Panc1 (cell line): ENCODE data around the gene LKAAEAR1. TPM values are rescaled to one million over a fixed set of nuclear protein-coding genes. Genes with fewer than 3 reads are reported as not detected.

Experiments
- ATAC-seq: fragments of 200-7000 bp; cut with Tn5 transposase; 2 replicates; pipeline ENCODE4 v1.9.1; 2020; ENCODE audit warnings: mild to moderate bottlenecking, moderate library complexity
- BruUV-seq: library from RNA; stranded (reverse); fragments of 400-500 nt; replicated peaks from 2 replicates; lab custom pipeline; 2021; lab: Mats Ljungman, UMichigan
- CTCF ChIA-PET: fragments of 300-600 bp; sonication (Branson Sonifier 250); formaldehyde crosslinking; loops from one replicate; lab custom pipeline; 2022; ENCODE audit warnings: antibody characterized with exemption; lab: Charles Lee
- POLR2A ChIA-PET: fragments of 300-600 bp; sonication (Branson Sonifier 250); formaldehyde crosslinking; loops from one replicate; lab custom pipeline; 2022; ENCODE audit warnings: antibody characterized with exemption; lab: Charles Lee
- DNase-seq: peaks from one replicate; pipeline ENCODE4 v3.0.0-alpha.2; 2010; ENCODE audit warnings: low read depth, low spot score
- H3K27ac ChIP-seq: 2 replicates; pipeline ENCODE4 v1.5.1; 2011; ENCODE audit warnings: mild to moderate bottlenecking, low read length, inconsistent platforms
- H3K27me3 ChIP-seq: fragments of 200-500 bp; sonication (Bioruptor generic); 2 replicates; pipeline ENCODE4 v1.6.0; 2014; ENCODE audit warnings: low read length, inconsistent platforms; ENCODE audit not compliant: control insufficient read depth, insufficient read depth
- H3K36me3 ChIP-seq: fragments of 200-500 bp; sonication (Bioruptor generic); 2 replicates; pipeline ENCODE4 v1.5.1; 2014; ENCODE audit warnings: inconsistent platforms, mild to moderate bottlenecking, low read length, moderate library complexity; ENCODE audit not compliant: control insufficient read depth, insufficient read depth
- H3K4me1 ChIP-seq: 2 replicates; pipeline ENCODE4 v1.5.1; 2011; ENCODE audit warnings: inconsistent platforms, mild to moderate bottlenecking, low read length, moderate library complexity; ENCODE audit not compliant: control insufficient read depth, insufficient read depth
- H3K4me3 ChIP-seq, 2 experiments: 2 replicates each; pipeline ENCODE4 v1.5.1; 2011 to 2012; ENCODE audit warnings: low read depth in 2 of 2, low read length in 2 of 2, mild to moderate bottlenecking in 2 of 2, inconsistent platforms in 1 of 2, moderate library complexity in 1 of 2
- H3K9me3 ChIP-seq: fragments of 200-500 bp; sonication (Bioruptor generic); 2 replicates; pipeline ENCODE4 v1.5.1; 2014; ENCODE audit warnings: low read depth, mild to moderate bottlenecking, inconsistent platforms, low read length, moderate library complexity; ENCODE audit not compliant: control insufficient read depth, insufficient read depth
- CTCF ChIP-seq: fragments of 450-650 bp; IDR thresholded peaks from 2 replicates; pipeline ENCODE4 v1.5.1; 2017; ENCODE audit warnings: mild to moderate bottlenecking
- POLR2AphosphoS5 ChIP-seq: IDR thresholded peaks from 2 replicates; pipeline ENCODE4 v1.6.1; 2012; ENCODE audit warnings: mild to moderate bottlenecking, low read depth, low read length, moderate library complexity
- REST ChIP-seq, 2 experiments: IDR thresholded peaks; 2 replicates each; pipeline ENCODE4 v1.6.1; 2011 to 2012; ENCODE audit warnings: low read depth in 2 of 2, control low read depth in 1 of 2, low read length in 1 of 2, mild to moderate bottlenecking in 1 of 2, moderate library complexity in 1 of 2; ENCODE audit not compliant: insufficient read depth in 1 of 2
- SIN3A ChIP-seq: IDR thresholded peaks from 2 replicates; pipeline ENCODE4 v1.6.1; 2012; ENCODE audit warnings: low read depth, mild to moderate bottlenecking, low read length, moderate library complexity, borderline replicate concordance; ENCODE audit not compliant: insufficient read depth
- TCF7L2 ChIP-seq: IDR thresholded peaks from 2 replicates; pipeline ENCODE4 v1.6.1; 2011; ENCODE audit warnings: mild to moderate bottlenecking, low read depth, low read length, inconsistent platforms
- in situ Hi-C: cut with HindIII; loops from 2 replicates; pipeline ENCODE4 v1.10.0; 2016; ENCODE audit warnings: low sequenced_read_pairs, low pct_unique_long_range_greater_than_20kb
- intact Hi-C: fragments of 100-400 bp; cut with micrococcal nuclease; formaldehyde crosslinking; loops from one replicate; pipeline ENCODE4 v1.10.0; 2022; ENCODE audit not compliant: unreplicated experiment
- total RNA-seq: library from RNA; stranded (reverse); gene quantifications from one replicate; pipeline ENCODE4 v1.2.1, GENCODE V29; 2021; ENCODE audit not compliant: unreplicated experiment

LKAAEAR1 gene
- total RNA-seq, 1 experiment from 2014 or later: 0.67 TPM

DNA sequence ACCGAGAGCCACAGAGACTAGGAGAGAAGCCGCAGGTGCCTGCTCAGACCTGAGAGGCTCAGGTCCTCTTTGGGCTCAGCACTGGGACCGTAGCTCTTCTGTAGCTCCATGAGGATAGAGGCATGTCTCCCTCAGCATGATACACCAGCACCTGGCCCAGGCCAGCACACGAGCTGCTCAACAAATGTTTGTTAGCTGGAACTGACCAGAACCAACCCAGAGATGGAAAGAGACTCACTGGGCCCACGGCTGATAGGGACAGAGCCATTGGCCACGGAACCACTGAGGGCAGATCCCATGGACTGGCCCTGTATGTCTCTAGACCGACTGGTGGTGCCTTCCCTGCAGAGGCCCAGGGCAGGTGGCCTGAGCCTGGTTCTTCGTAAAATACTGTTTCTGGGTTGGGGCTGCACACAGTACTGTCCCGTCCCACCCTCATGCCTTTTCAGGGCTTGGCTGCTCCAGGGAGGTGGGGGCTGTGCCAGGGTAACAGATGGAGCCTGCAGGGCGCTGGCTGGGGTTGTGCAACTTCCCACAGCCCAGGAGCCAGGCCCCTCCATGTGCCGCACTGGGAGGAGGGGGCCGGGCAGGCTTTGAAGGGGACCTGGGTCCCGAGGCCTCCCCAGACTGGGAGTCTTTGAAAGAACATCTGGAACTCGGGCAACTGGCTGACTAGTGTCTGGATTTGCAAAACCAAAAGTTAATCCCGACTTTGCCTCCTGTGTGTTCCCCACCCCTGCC lies 43.0 kb downstream of the LKAAEAR1 start:
- Histone ChIP-seq H3K27ac (no peak overlapping the region), H3K9me3 (no peaks in the 10 kb centered on the region), H3K27me3 (no peaks in the 10 kb centered on the region), H3K4me1 (peaks cover 40% of the 10 kb centered on the region), H3K36me3 (no peaks in the 10 kb centered on the region), H3K4me3 (no peak overlapping the region)
- intact Hi-C loops (no loop called here), in situ Hi-C loops (no loop called here)
- CTCF ChIA-PET: no interaction called here
- no TSS peak for BruUV-seq
- ATAC-seq (no peak), DNase-seq (no peak)
- POLR2A ChIA-PET: no interaction called here
- TF ChIP-seq POLR2AphosphoS5: no peak

GRCh38 chr20:64040231-64041039 lies 43.8 kb downstream of the LKAAEAR1 start:
- in situ Hi-C loops: no loop called here
- POLR2A ChIA-PET: no interaction called here
- intact Hi-C loops: no loop called here
- ATAC-seq: no peak
- Histone ChIP-seq H3K27ac (no peak overlapping the region), H3K36me3 (no peaks in the 10 kb centered on the region), H3K4me1 (peaks cover 40% of the 10 kb centered on the region), H3K9me3 (no peaks in the 10 kb centered on the region), H3K4me3 (no peak overlapping the region), H3K27me3 (no peaks in the 10 kb centered on the region)
- no peak for DNase-seq
- no TSS peak for BruUV-seq
- TF ChIP-seq POLR2AphosphoS5: no peak
- TF ChIP-seq REST (IDR thresholded peaks at IDR 0.05; ENCODE audit: insufficient read depth in 1 of 2, low read depth in 2 of 2, low read length in 1 of 2): no peak
- TF ChIP-seq SIN3A: no peak
- no peak for TF ChIP-seq CTCF
- no peak for TF ChIP-seq TCF7L2
- CTCF ChIA-PET: interaction anchor here (1.4 to 2.2 kb wide), 2 partner anchors 10 to 17 kb away, joined by 11 to 14 read pairs; partner anchors contain the start of gene SOX18
